NCI-H460 (cell line): ENCODE measurements around the gene MLF2. TPM values are rescaled to one million over a fixed set of nuclear protein-coding genes. Genes with fewer than 3 reads are reported as not detected.

ENCODE experiments used
- DNase-seq: peaks from one replicate; pipeline ENCODE4 v3.0.0-alpha.2; 2016; ENCODE audit warnings: low read depth; ENCODE audit errors: extremely low read depth
- small RNA-seq, 2 experiments: library from RNA; depleted of rRNA; stranded (forward); fragments of <200 nt; gene quantifications; one replicate each; pipeline ENCODE3, GENCODE V24; 2014
- total RNA-seq: library from RNA; depleted of rRNA; stranded (reverse); fragments of >200 nt; shearing (Covaris generic); gene quantifications from 2 replicates; pipeline ENCODE4 v1.2.3, GENCODE V29; 2014; rRNA removed

The MLF2 gene
- total RNA-seq, 1 experiment from 2014 or later = 96.3 TPM

DNA sequence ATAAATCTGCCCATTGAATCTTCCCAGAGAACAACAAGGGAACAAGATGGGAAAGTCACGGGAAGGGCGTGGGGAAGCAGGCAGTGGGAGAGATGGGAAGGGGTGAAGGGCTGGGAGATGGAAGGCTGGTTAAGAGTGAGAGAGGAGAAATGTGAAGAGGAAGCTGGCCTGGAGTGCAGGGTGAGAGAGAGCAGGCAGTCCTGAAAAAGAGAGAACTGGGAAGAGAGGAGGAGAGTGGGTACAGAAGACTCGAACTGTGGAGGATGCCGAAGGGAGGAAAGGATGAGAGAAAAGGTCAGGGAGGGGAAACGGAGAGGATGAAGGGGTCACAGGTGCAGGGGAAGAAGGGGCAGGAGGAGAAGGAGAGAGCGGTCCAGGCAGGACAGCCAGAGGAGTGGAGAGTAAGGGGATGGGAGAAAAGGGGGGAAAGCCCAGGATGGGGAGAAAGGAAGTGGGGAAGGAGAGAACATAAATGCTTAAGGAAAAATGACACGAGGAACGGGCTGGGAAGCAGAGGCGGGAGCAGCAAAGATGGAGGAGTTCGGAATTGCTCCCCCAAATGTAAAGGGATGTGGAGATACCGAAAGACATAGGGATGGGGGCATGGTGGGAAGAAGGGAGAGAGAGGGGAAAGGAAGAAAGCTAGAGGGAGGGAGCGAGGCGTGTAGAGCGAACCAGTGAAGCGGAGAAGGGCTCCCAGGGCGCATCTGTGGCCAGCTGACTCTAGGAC is 53.5 kb downstream of the MLF2 start:
- no peak for DNase-seq

GRCh38 chr12:6698352-6699046 is 54.4 kb downstream of the MLF2 start:
- DNase-seq = no peak

Small RNA genes within 50 kb of the gene (small RNA-seq; reads per million reads assigned to genes)
- 0 reads per million in 2 experiments for gene RNU6-781P

Other genes with a start within 250 kb of the MLF2 start
- 9,568 and 10,591 TPM in 2 replicates for gene GAPDH, start 218.6 kb downstream of the MLF2 start, total RNA-seq
- gene IFFO1, start 197.1 kb downstream of the MLF2 start, total RNA-seq = 0.15 TPM in 1 of 2 replicates, not detected in the other
- 54.0 and 58.2 TPM in 2 replicates for gene NOP2, start 184.8 kb downstream of the MLF2 start, total RNA-seq
- gene CHD4, start 145.8 kb downstream of the MLF2 start, total RNA-seq = 67.0 and 83.8 TPM in 2 replicates
- not detected in 2 replicates for gene LPAR5, start 117.2 kb downstream of the MLF2 start, total RNA-seq
- 0.40 TPM in 1 of 2 replicates, not detected in the other for gene ACRBP, start 105.7 kb downstream of the MLF2 start, total RNA-seq
- 16.3 and 17.6 TPM in 2 replicates for gene ING4, start 90.0 kb downstream of the MLF2 start, total RNA-seq
- 14.7 and 18.9 TPM in 2 replicates for gene ZNF384, start 63.8 kb downstream of the MLF2 start, total RNA-seq
- gene PIANP, start 52.3 kb downstream of the MLF2 start, total RNA-seq = not detected in 2 replicates
- gene COPS7A, start 29.1 kb downstream of the MLF2 start, total RNA-seq = 75.2 and 77.1 TPM in 2 replicates
- 116 and 158 TPM in 2 replicates for gene PTMS, start 13.2 kb upstream of the MLF2 start, total RNA-seq
- 0.25 TPM in 1 of 2 replicates, not detected in the other for gene LAG3, start 19.4 kb upstream of the MLF2 start, total RNA-seq
- not detected in 2 replicates for gene CD4, start 36.4 kb upstream of the MLF2 start, total RNA-seq
- gene GPR162, start 68.7 kb upstream of the MLF2 start, total RNA-seq = 0.61 and 0.94 TPM in 2 replicates
- gene P3H3, start 75.3 kb upstream of the MLF2 start, total RNA-seq = 16.4 and 16.8 TPM in 2 replicates
- 1.5 and 2.3 TPM in 2 replicates for gene GNB3, start 87.8 kb upstream of the MLF2 start, total RNA-seq
- 31.6 and 33.4 TPM in 2 replicates for gene CDCA3, start 98.1 kb upstream of the MLF2 start, total RNA-seq
- gene USP5, start 99.0 kb upstream of the MLF2 start, total RNA-seq = 30.7 and 33.5 TPM in 2 replicates
- 885 and 1,221 TPM in 2 replicates for gene TPI1, start 114.4 kb upstream of the MLF2 start, total RNA-seq
- gene SPSB2, start 120.2 kb upstream of the MLF2 start, total RNA-seq = 8.1 and 9.1 TPM in 2 replicates
- 11.9 and 12.7 TPM in 2 replicates for gene LRRC23, start 151.7 kb upstream of the MLF2 start, total RNA-seq
- 12.4 and 13.2 TPM in 2 replicates for gene ENO2, start 161.4 kb upstream of the MLF2 start, total RNA-seq
- gene ATN1, start 174.8 kb upstream of the MLF2 start, total RNA-seq = 6.6 and 10.5 TPM in 2 replicates
- not detected in 2 replicates for gene RNU7-1, start 190.7 kb upstream of the MLF2 start, total RNA-seq
- gene C12orf57, start 190.9 kb upstream of the MLF2 start, total RNA-seq = 127 and 130 TPM in 2 replicates
- 3.4 and 5.4 TPM in 2 replicates for gene PTPN6, start 198.2 kb upstream of the MLF2 start, total RNA-seq
- 277 and 299 TPM in 2 replicates for gene PHB2, start 217.5 kb upstream of the MLF2 start, total RNA-seq
- gene EMG1, start 217.8 kb upstream of the MLF2 start, total RNA-seq = 47.5 and 52.5 TPM in 2 replicates